Stimulated activated CD4-positive, alpha-beta T cell treated with anti-CD3 and anti-CD28 coated beads, Interleukin-2, amount 100 ng/mL, for 24 hours (primary cell): ENCODE measurements around the gene TMEM174.
"Not testable (repeated sequence)": the region's sequence is repeated elsewhere in the genome, so short reads cannot be mapped to it uniquely, and the experiment has no call there.

Experiments
- DNase-seq, 2 donors: peaks; one replicate each; pipeline ENCODE4 v3.0.0-alpha.2; 2020

The TMEM174 gene

GRCh38 chr5:73197637-73198257 lies 24.8 kb downstream of the TMEM174 start:
- no peak for DNase-seq

GRCh38 chr5:73198833-73199592 lies 26.0 kb downstream of the TMEM174 start:
- DNase-seq = no peak

GRCh38 chr5:73199671-73200070 lies 26.7 kb downstream of the TMEM174 start:
- no peak for DNase-seq

- peak; percentile 77 to 81 for DNase-seq
These were observed 28.8 kb downstream of the TMEM174 start for GRCh38 chr5:73201547-73202513.

GRCh38 chr5:73204332-73204731 lies 31.3 kb downstream of the TMEM174 start:
- DNase-seq = no peak

- no peak for DNase-seq
These were observed 31.7 kb downstream of the TMEM174 start for GRCh38 chr5:73204733-73205132.

GRCh38 chr5:73205305-73205704 lies 32.3 kb downstream of the TMEM174 start:
- no peak for DNase-seq

GRCh38 chr5:73207239-73207638 lies 34.2 kb downstream of the TMEM174 start:
- not testable (repeated sequence) for DNase-seq

- not testable (repeated sequence) for DNase-seq
These were observed 36.1 kb downstream of the TMEM174 start for GRCh38 chr5:73209075-73209474.

GRCh38 chr5:73212693-73213092 lies 39.7 kb downstream of the TMEM174 start:
- DNase-seq = not testable (repeated sequence)

- DNase-seq = peak in 1 of 2 donors; percentile 43
These were observed 40.6 kb downstream of the TMEM174 start for GRCh38 chr5:73213566-73213998.

- DNase-seq = no peak
These were observed 41.3 kb downstream of the TMEM174 start for GRCh38 chr5:73214306-73214705.

GRCh38 chr5:73214996-73215395 lies 42.0 kb downstream of the TMEM174 start:
- DNase-seq = no peak

GRCh38 chr5:73215531-73215890 lies 42.5 kb downstream of the TMEM174 start:
- DNase-seq = no peak

- DNase-seq = peak; percentile 68 to 76
These were observed 43.1 kb downstream of the TMEM174 start for GRCh38 chr5:73215891-73216610.

- DNase-seq = no peak
These were observed 45.7 kb downstream of the TMEM174 start for GRCh38 chr5:73218552-73219171.

GRCh38 chr5:73219336-73219735 lies 46.3 kb downstream of the TMEM174 start:
- not testable (repeated sequence) for DNase-seq

- no peak for DNase-seq
These were observed 48.2 kb downstream of the TMEM174 start for GRCh38 chr5:73221161-73221560.

- no peak for DNase-seq
These were observed 48.7 kb downstream of the TMEM174 start for GRCh38 chr5:73221726-73222125.

GRCh38 chr5:73222173-73222572 lies 49.2 kb downstream of the TMEM174 start:
- DNase-seq = no peak
